Measurements from ENCODE around the gene SRXN1. TPM values are rescaled to one million over a fixed set of nuclear protein-coding genes. Genes with fewer than 3 reads are reported as not detected.
"Not testable (repeated sequence)": the region's sequence is repeated elsewhere in the genome, so short reads cannot be mapped to it uniquely, and the experiment has no call there.

SRXN1 gene
- total RNA-seq, 1 experiment from 2014 or later = 70.6 TPM

GRCh38 chr20:642398-643174, 10.4 kb downstream of the SRXN1 start:
- no peak for DNase-seq (ENCODE audit: low spot score)
- in situ Hi-C loops (cut with HindIII; ENCODE audit: low sequenced_read_pairs) = loop anchor here (10.0 kb wide), 1 partner anchor 168 kb away; no protein-coding TSS in a partner anchor

DNA sequence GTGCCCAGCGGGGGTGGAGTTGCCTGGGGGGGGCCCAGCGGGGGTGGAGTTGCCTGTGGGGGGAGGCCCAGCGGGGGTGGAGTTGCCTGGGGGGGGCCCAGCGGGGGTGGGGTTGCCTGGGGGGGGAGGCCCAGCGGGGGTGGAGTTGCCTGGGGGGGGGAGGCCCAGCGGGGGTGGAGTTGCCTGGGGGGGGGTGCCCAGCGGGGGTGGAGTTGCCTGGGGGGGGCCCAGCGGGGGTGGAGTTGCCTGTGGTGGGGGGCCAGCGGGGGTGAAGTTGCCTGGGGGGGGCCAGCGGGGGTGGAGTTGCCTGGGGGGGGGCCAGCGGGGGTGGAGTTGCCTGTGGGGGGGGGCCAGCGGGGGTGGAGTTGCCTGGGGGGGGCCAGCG, 11.0 kb downstream of the SRXN1 start:
- in situ Hi-C loops (cut with HindIII; ENCODE audit: low sequenced_read_pairs) = loop anchor here (10.0 kb wide), 1 partner anchor 167 kb away; no protein-coding TSS in a partner anchor
- DNase-seq (ENCODE audit: low spot score) = not testable (repeated sequence)

DNA sequence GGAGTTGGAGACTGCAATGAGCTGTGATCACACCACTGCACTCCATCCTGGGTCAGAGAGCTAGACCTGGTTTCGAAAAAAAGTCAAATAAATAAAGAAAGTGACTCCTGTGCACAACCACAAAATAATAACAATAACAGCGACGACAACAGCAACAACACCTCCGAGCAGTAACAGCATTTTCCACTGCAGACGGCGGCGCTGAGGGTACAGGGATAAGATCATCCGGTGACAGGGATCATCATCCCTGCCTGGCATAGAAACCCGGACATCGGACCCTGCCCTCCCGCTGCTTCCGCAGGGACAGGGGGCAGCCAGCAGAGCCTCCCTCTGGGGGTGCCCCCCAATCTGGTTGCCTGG, 11.5 kb downstream of the SRXN1 start:
- DNase-seq (ENCODE audit: low spot score) = no peak
- in situ Hi-C loops (cut with HindIII; ENCODE audit: low sequenced_read_pairs) = loop anchor here (10.0 kb wide), 1 partner anchor 167 kb away; no protein-coding TSS in a partner anchor

GRCh38 chr20:640674-641515, 12.1 kb downstream of the SRXN1 start:
- no peak for DNase-seq (ENCODE audit: low spot score)

DNA sequence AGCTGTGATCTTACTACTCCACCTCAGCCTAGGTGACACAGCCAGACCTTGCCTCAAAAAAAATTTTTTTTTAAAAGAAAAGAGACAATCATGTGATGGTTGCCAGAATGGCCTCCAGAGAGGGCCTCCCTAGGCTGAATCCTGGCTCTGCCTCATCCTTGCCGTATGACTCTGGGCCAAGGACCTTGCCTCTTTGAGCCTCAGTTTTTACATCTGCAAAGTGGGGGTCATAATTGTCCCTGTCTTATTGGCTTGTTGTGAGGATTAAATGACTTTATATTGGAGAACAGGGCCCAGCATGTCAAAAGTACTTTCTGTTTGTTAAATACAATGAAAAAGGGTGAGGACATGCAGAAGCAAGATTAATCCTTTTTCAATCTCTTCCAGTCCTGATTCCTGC, 14.4 kb downstream of the SRXN1 start:
- no peak for DNase-seq (ENCODE audit: low spot score)
- in situ Hi-C loops (cut with HindIII; ENCODE audit: low sequenced_read_pairs) = no loop called here

More at GRCh38 chr20:640674-641515, 12.1 kb downstream of the SRXN1 start:
- in situ Hi-C loops (cut with HindIII; ENCODE audit: low sequenced_read_pairs) = loop anchor here (10.0 kb wide), 1 partner anchor 166 kb away; no protein-coding TSS in a partner anchor

DNA sequence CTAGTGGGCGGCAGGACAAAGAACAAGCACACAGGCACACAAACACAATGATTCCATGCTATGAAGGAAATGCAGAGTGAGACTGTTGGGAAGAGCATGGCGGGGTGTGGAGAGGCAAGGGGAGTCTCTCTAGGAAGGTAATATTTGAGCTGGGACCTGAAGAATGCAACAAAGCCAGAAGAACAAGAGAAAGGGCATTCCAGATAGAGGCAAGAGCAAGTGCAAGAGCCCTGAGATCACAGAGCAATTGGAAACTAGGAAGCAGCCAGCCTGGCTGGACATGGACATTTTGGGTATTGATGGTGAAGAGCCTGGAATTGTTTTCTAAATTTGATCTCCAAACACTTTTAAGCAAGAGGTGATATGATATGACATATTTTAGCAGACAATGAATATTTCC, 15.4 kb downstream of the SRXN1 start:
- no peak for DNase-seq (ENCODE audit: low spot score)
- in situ Hi-C loops (cut with HindIII; ENCODE audit: low sequenced_read_pairs) = no loop called here

DNA sequence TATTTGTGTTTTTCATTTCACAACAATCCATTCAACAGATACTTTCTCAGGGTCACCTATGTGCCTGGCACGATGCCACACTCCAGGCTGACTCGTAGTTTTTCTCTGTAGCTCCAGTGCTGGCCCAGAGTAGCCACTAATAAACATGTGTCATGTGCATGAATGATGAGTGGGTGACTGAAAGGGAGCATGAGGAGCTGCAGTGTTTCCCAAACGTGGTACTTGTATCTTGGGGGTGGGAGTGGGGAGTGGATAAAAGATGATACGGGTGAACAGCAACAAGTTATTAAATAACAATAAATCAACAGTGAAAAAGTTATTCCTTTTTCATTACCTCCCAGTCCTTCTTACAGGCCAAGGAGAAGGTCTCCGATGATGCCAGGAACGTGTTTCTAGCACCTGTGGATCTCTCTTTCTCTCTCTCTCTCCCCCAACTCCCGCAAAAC, 17.1 kb downstream of the SRXN1 start:
- no peak for DNase-seq (ENCODE audit: low spot score)
- in situ Hi-C loops (cut with HindIII; ENCODE audit: low sequenced_read_pairs) = no loop called here

GRCh38 chr20:635028-635892, 17.7 kb downstream of the SRXN1 start:
- DNase-seq (ENCODE audit: low spot score) = no peak
- in situ Hi-C loops (cut with HindIII; ENCODE audit: low sequenced_read_pairs) = no loop called here

- no peak for DNase-seq (ENCODE audit: low spot score)
- in situ Hi-C loops (cut with HindIII; ENCODE audit: low sequenced_read_pairs) = no loop called here
Measured at GRCh38 chr20:634148-634925, 18.7 kb downstream of the SRXN1 start.

DNA sequence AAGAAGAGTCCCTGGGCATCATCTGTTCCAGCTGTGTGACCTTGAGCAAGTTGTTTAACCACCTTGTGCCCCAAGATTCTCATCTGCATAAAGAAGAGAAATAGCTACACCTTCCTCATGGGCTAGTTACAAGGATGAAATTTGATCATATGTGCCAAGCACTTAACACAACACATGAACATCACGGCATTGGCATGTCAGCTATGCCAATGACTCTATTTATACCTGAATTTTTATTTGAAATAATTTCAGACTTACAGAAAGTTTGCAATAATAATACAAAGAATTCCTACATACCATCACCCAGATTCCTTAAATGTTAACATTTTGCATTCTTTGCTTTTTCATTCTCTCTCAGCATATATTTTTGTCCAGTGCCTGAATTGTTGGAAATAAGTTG, 21.9 kb downstream of the SRXN1 start:
- DNase-seq (ENCODE audit: low spot score) = no peak
- in situ Hi-C loops (cut with HindIII; ENCODE audit: low sequenced_read_pairs) = no loop called here

DNA sequence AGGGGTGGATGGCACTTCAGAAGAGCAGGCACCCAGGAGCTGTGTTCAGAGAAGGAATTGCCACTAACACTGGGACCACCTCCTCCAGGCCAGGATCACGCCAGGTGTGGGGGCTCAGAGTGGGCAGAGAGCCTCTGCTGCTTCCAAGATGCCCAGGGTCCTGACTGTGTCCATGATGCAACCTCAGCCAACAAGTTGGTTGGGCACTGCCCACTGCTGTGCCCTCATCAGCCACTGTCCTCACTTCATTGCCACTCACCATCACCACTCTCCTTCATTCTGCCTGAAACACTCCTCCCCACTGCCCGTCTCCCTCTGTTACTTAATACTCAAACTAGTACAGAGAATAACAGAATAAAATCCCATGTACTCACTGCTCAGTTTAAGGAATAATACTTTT, 26.4 kb downstream of the SRXN1 start:
- in situ Hi-C loops (cut with HindIII; ENCODE audit: low sequenced_read_pairs) = no loop called here
- no peak for DNase-seq (ENCODE audit: low spot score)

DNA sequence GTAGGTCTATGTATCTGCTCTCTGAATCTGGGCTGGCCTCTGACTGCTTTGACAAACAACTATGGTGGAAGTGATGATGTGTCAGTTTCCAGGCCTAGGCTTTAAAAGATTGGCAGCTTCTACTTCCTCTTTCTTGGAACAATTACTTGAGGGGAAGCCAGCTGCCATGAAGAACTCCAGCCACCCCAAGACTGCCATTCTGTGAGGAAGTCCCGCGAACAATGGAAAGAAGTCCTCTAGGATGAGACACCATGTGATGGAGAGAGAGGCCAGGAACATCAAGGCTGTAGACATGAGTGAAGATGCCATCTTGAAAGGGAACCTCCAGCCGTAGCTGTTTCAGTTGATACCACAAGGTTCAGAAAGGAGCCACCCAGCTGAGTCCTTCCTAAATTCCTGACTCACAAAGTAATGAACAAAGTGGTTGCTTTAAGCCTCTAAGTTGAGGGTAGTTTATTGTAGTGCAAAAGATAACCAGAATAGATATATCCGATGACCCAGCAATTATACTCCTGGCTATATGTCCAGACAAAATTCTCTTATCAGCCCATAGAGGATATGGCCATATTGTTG, 27.6 kb downstream of the SRXN1 start:
- in situ Hi-C loops (cut with HindIII; ENCODE audit: low sequenced_read_pairs) = no loop called here
- DNase-seq (ENCODE audit: low spot score) = no peak

GRCh38 chr20:623704-624103, 29.3 kb downstream of the SRXN1 start:
- no peak for DNase-seq (ENCODE audit: low spot score)
- in situ Hi-C loops (cut with HindIII; ENCODE audit: low sequenced_read_pairs) = no loop called here

GRCh38 chr20:623021-623420, 30.0 kb downstream of the SRXN1 start:
- in situ Hi-C loops (cut with HindIII; ENCODE audit: low sequenced_read_pairs) = no loop called here
- DNase-seq (ENCODE audit: low spot score) = no peak

DNA sequence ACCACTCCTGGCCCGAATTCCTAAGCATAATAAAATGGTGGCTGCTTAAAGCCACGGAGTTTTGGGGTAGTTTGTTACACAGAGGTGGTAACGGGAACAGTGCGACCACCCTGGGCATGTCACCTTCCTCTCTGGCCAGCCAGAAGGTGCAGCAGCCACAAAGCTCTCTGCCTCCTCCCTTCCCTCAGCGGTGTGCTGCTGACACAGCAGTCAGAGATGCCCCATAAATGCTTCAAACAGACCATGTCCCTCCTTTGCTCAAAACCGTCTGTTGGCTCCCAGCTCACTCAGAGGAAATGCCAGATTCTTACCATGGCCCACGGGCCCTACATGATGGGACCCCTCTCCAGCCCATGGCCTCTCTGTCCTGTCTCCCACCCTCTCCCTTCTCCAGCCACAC, 30.8 kb downstream of the SRXN1 start:
- in situ Hi-C loops (cut with HindIII; ENCODE audit: low sequenced_read_pairs) = no loop called here

DNA sequence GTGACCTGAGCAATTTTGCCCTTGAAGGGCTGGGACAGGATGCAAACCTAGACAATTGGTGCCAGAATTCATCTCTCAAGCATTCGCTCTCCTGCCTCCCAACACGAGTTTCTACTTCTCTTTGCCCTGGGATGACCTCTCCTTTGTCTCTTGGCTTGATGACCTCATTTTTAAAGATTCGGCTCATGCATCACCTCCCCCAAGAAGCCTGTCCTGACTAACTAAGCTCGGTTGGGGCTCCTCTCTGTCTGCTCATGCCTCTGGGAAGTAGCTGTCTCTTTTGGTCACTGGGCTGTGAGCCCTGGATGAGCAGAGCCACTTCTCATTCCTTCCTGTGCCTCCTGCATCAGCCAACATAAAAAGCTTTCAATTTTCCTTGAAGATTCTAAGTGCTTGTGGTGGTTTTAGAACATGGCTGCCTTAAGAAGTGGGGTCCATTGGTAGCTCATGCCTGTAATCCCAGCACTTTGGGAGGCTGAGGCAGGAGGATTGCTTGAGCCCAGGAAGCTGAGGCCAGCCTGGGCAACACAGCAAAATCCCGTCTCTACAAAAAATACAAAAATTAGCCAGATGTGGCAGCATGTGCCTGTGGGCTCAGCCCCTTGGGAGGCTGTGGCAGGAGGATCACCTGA, 31.8 kb downstream of the SRXN1 start:
- in situ Hi-C loops (cut with HindIII; ENCODE audit: low sequenced_read_pairs) = no loop called here
- no peak for DNase-seq (ENCODE audit: low spot score)

More for the DNA sequence above, 30.8 kb downstream of the SRXN1 start:
- no peak for DNase-seq (ENCODE audit: low spot score)

DNA sequence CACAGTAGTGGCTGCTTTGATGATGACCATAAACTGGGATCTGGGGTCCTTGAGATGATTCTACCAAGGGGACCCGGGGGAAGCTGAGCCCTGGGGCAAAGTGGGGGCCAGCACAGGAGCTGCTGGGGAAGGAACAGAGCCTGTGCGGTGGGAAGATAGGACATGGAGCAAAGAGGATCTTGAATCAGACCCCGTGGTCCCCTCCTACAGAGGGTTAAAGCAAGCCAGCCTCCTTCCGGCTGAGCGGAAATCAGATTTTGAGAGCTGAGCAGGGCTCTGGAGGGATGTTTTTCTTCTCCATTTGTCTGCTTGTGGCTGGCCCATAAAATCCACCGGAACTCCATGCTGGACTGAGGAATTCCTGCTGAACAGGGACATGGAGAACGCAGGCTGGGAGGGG, 32.8 kb downstream of the SRXN1 start:
- in situ Hi-C loops (cut with HindIII; ENCODE audit: low sequenced_read_pairs) = no loop called here
- no peak for DNase-seq (ENCODE audit: low spot score)

DNA sequence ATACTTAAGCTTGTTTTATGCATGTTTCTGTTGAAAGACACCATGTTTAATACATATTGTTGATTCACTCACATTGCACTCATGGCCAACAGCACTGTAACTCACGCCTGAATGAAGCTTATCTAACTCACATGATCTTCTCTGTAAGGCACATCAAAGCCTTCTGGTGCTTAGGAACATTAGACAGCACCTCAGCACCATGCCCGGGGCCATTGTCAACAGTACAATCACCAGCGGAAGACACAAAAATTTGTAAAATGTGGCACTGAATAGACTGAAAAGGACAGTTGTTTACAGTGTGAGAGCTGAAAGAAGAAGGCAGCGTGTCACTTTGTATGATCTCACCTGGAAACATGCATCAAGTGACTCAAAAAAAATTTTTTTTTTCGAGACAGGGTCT, 34.0 kb downstream of the SRXN1 start:
- no peak for DNase-seq (ENCODE audit: low spot score)
- in situ Hi-C loops (cut with HindIII; ENCODE audit: low sequenced_read_pairs) = no loop called here

Measured in G401 (cell line).